ENCODE data around the gene FAM216A. TPM values are rescaled to one million over a fixed set of nuclear protein-coding genes. Genes with fewer than 3 reads are reported as not detected.

FAM216A gene
- total RNA-seq, 2 experiments from 2014 or later: 5.5 to 7.4 TPM

DNA sequence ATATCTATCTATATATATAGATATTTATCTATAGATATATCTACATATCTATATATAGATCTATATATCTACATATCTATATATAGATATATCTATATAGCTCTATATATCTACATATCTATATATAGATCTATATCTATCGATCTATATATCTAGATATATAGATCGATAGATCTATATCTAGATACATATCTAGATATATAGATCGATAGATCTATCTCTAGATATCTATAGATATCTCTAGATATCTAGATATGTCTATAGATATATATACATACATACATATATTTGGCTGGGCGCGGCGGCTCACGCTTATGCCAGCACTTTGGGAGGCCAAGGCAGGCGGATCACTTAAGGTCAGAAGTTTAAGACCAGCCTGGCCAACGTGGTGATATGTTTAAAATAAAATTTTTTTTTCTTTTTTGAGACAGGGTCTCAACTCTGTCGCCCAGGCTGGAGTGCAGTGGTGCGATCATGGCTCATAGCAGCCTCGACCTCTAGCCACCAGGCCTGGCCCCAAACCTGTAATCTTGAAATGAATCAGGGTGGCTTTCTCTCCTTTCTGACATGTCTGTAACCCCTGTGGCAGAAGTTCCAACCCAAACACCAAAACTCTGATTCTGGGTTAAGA, 36.6 kb upstream of the FAM216A start:
- peak overlapping the region; percentile 96 for H3K27ac Mint-ChIP-seq
- peaks cover 2% of the 10 kb centered on the region for H3K4me1 ChIP-seq (ENCODE audit: insufficient read depth, low read length)
- H3K36me3 ChIP-seq (ENCODE audit: insufficient read depth, low read length): peaks cover 19% of the 10 kb centered on the region
- POLR2A ChIA-PET: interaction anchor here (0.6 to 2.0 kb wide), 19 partner anchors 11 to 544 kb away, joined by 3 to 43 read pairs (median 5); partner anchors contain the start of genes ANAPC7, ARPC3, FAM216A and GPN3
- H3K27me3 Mint-ChIP-seq: no peaks in the 10 kb centered on the region
- ATAC-seq (ENCODE audit: poor library complexity): no peak
- H3K9me3 Mint-ChIP-seq: no peaks in the 10 kb centered on the region
- CTCF ChIA-PET: interaction anchor here (0.6 to 3.0 kb wide), 33 partner anchors 8 to 858 kb away, joined by 3 to 56 read pairs (median 5); partner anchors contain the start of genes ANAPC7, ARPC3, FAM216A and GPN3
- DNase-seq: no peak
- no peak overlapping the region for H3K4me3 Mint-ChIP-seq
- TF ChIP-seq, protein P1, sequence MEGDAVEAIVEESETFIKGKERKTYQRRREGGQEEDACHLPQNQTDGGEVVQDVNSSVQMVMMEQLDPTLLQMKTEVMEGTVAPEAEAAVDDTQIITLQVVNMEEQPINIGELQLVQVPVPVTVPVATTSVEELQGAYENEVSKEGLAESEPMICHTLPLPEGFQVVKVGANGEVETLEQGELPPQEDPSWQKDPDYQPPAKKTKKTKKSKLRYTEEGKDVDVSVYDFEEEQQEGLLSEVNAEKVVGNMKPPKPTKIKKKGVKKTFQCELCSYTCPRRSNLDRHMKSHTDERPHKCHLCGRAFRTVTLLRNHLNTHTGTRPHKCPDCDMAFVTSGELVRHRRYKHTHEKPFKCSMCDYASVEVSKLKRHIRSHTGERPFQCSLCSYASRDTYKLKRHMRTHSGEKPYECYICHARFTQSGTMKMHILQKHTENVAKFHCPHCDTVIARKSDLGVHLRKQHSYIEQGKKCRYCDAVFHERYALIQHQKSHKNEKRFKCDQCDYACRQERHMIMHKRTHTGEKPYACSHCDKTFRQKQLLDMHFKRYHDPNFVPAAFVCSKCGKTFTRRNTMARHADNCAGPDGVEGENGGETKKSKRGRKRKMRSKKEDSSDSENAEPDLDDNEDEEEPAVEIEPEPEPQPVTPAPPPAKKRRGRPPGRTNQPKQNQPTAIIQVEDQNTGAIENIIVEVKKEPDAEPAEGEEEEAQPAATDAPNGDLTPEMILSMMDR (IDR thresholded peaks at IDR 0.05): no peak
- intact Hi-C loops (cut with DNase I, micrococcal nuclease): loop anchor here (1.0 to 5.0 kb wide), 5 partner anchors 29 to 332 kb away; partner anchors contain the start of genes ATP2A2 (in 2 of the 2) and ANAPC7 (in 1 of the 2)
- peaks cover 33% of the 10 kb centered on the region for H3K36me3 Mint-ChIP-seq (ENCODE audit: low read depth)
- no peaks in the 10 kb centered on the region for H3K9me3 ChIP-seq (ENCODE audit: control insufficient read depth in 1 of 2, insufficient read depth in 1 of 2, low read length in 2 of 2)
- H3K27me3 ChIP-seq (ENCODE audit: control insufficient read depth in 1 of 2, insufficient read depth in 2 of 2, low read length in 2 of 2): no peaks in the 10 kb centered on the region
- peaks cover 6% of the 10 kb centered on the region for H3K4me1 Mint-ChIP-seq (ENCODE audit: low read depth)
- no peak overlapping the region for H3K27ac ChIP-seq (ENCODE audit: low read depth in 1 of 2, low read length in 2 of 2)
- H3K4me3 ChIP-seq (ENCODE audit: low read length): peak overlapping the region; percentile 55

DNA sequence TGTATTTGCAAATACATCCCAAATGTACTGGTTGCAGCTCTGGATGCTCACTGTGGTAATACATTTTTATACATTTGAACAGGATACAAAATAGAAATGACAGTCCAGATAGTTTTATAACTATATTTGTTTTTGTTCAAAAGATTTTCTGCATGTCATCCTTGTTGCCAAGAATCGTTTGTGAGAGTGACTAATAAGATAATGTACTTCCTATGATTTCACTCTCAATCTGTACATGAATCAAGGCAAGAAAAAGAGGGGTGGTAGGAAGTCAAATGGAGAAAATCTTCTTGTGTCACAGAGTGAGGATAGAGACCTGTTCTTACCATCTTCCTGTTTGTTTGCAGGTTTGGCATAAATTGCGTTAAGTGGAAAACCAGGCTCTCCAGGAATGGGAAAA, 32.4 kb upstream of the FAM216A start:
- peaks cover 5% of the 10 kb centered on the region for H3K4me1 Mint-ChIP-seq (ENCODE audit: low read depth)
- no peaks in the 10 kb centered on the region for H3K9me3 Mint-ChIP-seq
- Histone ChIP-seq H3K36me3 (ENCODE audit: insufficient read depth, low read length) (peaks cover 53% of the 10 kb centered on the region), H3K27me3 (ENCODE audit: control insufficient read depth in 1 of 2, insufficient read depth in 2 of 2, low read length in 2 of 2) (no peaks in the 10 kb centered on the region), H3K27ac (ENCODE audit: low read depth in 1 of 2, low read length in 2 of 2) (no peak overlapping the region), H3K4me1 (ENCODE audit: insufficient read depth, low read length) (peaks cover 2% of the 10 kb centered on the region), H3K4me3 (ENCODE audit: low read length) (no peak overlapping the region), H3K9me3 (ENCODE audit: control insufficient read depth in 1 of 2, insufficient read depth in 1 of 2, low read length in 2 of 2) (no peaks in the 10 kb centered on the region)
- DNase-seq (no peak), ATAC-seq (ENCODE audit: poor library complexity) (no peak)
- TF ChIP-seq, protein P1 (IDR thresholded peaks at IDR 0.05): no peak
- ChIA-PET POLR2A (no interaction called here), CTCF (no interaction called here)
- H3K27ac Mint-ChIP-seq: no peak overlapping the region
- no peaks in the 10 kb centered on the region for H3K27me3 Mint-ChIP-seq
- H3K4me3 Mint-ChIP-seq: no peak overlapping the region
- peaks cover 57% of the 10 kb centered on the region for H3K36me3 Mint-ChIP-seq (ENCODE audit: low read depth)
- intact Hi-C loops (cut with DNase I, micrococcal nuclease): no loop called here

DNA sequence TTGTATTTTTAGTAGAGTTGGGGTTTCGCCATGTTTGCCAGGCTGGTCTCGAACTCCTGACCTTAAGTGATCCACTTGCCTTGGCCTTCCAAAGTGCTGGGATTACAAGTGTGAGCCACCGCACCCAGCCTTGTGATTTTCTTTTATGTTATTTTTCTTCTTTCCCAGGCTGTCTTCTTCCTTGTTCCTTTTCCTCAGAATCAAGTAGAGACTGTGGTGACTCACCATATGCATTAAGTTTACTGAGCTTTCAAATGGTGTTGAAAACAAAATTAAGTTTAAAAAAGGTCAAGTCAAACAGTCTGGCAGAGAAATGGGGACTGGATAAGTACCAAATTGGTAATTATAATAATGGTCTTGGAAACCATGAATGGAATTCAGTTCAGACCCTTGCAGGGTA, 24.2 kb upstream of the FAM216A start:
- no peaks in the 10 kb centered on the region for H3K27me3 Mint-ChIP-seq
- TF ChIP-seq, protein P1 (IDR thresholded peaks at IDR 0.05): no peak
- Histone ChIP-seq H3K9me3 (ENCODE audit: control insufficient read depth in 1 of 2, insufficient read depth in 1 of 2, low read length in 2 of 2) (no peaks in the 10 kb centered on the region), H3K27ac (ENCODE audit: low read depth in 1 of 2, low read length in 2 of 2) (no peak overlapping the region), H3K27me3 (ENCODE audit: control insufficient read depth in 1 of 2, insufficient read depth in 2 of 2, low read length in 2 of 2) (no peaks in the 10 kb centered on the region), H3K36me3 (ENCODE audit: insufficient read depth, low read length) (peaks cover 62% of the 10 kb centered on the region), H3K4me3 (ENCODE audit: low read length) (no peak overlapping the region), H3K4me1 (ENCODE audit: insufficient read depth, low read length) (peaks cover 32% of the 10 kb centered on the region)
- H3K9me3 Mint-ChIP-seq: no peaks in the 10 kb centered on the region
- peak overlapping the region; percentile 53 for H3K27ac Mint-ChIP-seq
- intact Hi-C loops (cut with DNase I, micrococcal nuclease): no loop called here
- POLR2A ChIA-PET: no interaction called here
- CTCF ChIA-PET: no interaction called here
- DNase-seq: no peak
- H3K4me3 Mint-ChIP-seq: no peak overlapping the region
- H3K4me1 Mint-ChIP-seq (ENCODE audit: low read depth): peaks cover 37% of the 10 kb centered on the region
- ATAC-seq (ENCODE audit: poor library complexity): no peak
- H3K36me3 Mint-ChIP-seq (ENCODE audit: low read depth): peaks cover 53% of the 10 kb centered on the region

Measured in CD4-positive, alpha-beta T cell (primary cell).